Sigmoid colon (tissue), 7 donors: ENCODE measurements around the gene RPS28. TPM values are rescaled to one million over a fixed set of nuclear protein-coding genes. Genes with fewer than 3 reads are reported as not detected.

ENCODE experiments used
- DNase-seq: peaks from one replicate; pipeline ENCODE4 v3.0.0-alpha.2; 2019
- H3K27ac ChIP-seq, 4 donors: fragments of 200-600 bp; sonication (generic); one replicate each; pipeline ENCODE4 v1.5.1; 2016 to 2019; ENCODE audit warnings: mild to moderate bottlenecking in 1 of 4
- H3K27me3 ChIP-seq, 3 donors: fragments of 200-600 bp; sonication (generic); one replicate each; pipeline ENCODE4 v1.5.1; 2019; ENCODE audit warnings: mild to moderate bottlenecking in 1 of 3
- H3K36me3 ChIP-seq, 4 donors: fragments of 200-600 bp; sonication (generic); one replicate each; pipeline ENCODE4 v1.5.1; 2016 to 2019
- H3K4me1 ChIP-seq, 4 donors: fragments of 200-600 bp; sonication (generic); one replicate each; pipeline ENCODE4 v1.5.1; 2017 to 2019
- H3K4me3 ChIP-seq, 4 donors: fragments of 200-600 bp; sonication (generic); one replicate each; pipeline ENCODE4 v1.5.1; 2017 to 2019; ENCODE audit warnings: mild to moderate bottlenecking in 2 of 4, moderate library complexity in 1 of 4
- H3K9me3 ChIP-seq, 4 donors: fragments of 200-600 bp in 3 of 4; sonication (generic) in 3 of 4; one replicate each; pipeline versions ENCODE4 v1.5.1 to v1.6.1; 2013 to 2019
- CTCF ChIP-seq, 4 experiments: fragments of 450-650 bp in 3 of 4; fragments of 200-600 bp in 1 of 4; IDR thresholded peaks; one replicate each; pipeline ENCODE4 v1.5.1; 2016 to 2019; ENCODE audit warnings: antibody characterized with exemption in 4 of 4, mild to moderate bottlenecking in 3 of 4, moderate library complexity in 2 of 4
- EP300 ChIP-seq, 4 donors: sonication (generic); formaldehyde crosslinking; IDR thresholded peaks; one replicate each; pipeline ENCODE4 v1.6.1; 2017; ENCODE audit warnings: antibody characterized with exemption in 4 of 4
- POLR2A ChIP-seq, 2 donors: fragments of 450-650 bp; IDR thresholded peaks; one replicate each; pipeline ENCODE4 v1.6.1; 2016; ENCODE audit warnings: antibody characterized with exemption in 2 of 2, mild to moderate bottlenecking in 2 of 2, moderate library complexity in 2 of 2
- POLR2AphosphoS5 ChIP-seq, 4 donors: sonication (generic); formaldehyde crosslinking; IDR thresholded peaks; one replicate each; pipeline ENCODE4 v1.6.1; 2017; ENCODE audit warnings: antibody characterized with exemption in 4 of 4
- WGBS, 2 donors: extraction: QIAGEN DNeasy Blood & Tissue Kit; methylation state at CpG; one replicate each; pipeline ENCODE4 v1.1.7; 2013; 5-methylcytosine and 5-hydroxymethylcytosine counted together
- intact Hi-C: fragments of 100-400 bp; cut with DNase I; formaldehyde crosslinking; loops from one replicate; pipeline ENCODE4 v1.15.1; 2023
- polyA plus RNA-seq, 3 donors: library from polyadenylated mRNA; stranded (reverse); fragments of 200-250 nt; gene quantifications; one replicate each; pipeline ENCODE4 v1.2.3, GENCODE V29; 2013
- total RNA-seq, 4 donors: library from RNA; depleted of rRNA; stranded (reverse); fragments of >200 nt; gene quantifications; one replicate each; pipeline ENCODE4 v1.1.0, GENCODE V29; 2016
- donor health status: healthy with polysubstance abuse.
- donor health status: Bipolar disorder and iron deficiency.
- donor health status: healthy.

RPS28 gene
- total and polyA plus RNA-seq, 7 donors: 244 to 938 (median 574) TPM

- no peak overlapping the region for H3K27ac ChIP-seq
- H3K9me3 ChIP-seq: no peaks in the 10 kb centered on the region
- 4 to 10% methylated on average over 117 of the region's 117 CpGs for WGBS, 2 donors
- DNase-seq: no peak
- peaks cover 0 to 26% (median 21%) of the 10 kb centered on the region in 4 donors for H3K4me1 ChIP-seq
- H3K4me3 ChIP-seq: peak overlapping the region in 3 of 4 donors; percentile 28 to 38 (median 33)
- no peaks in the 10 kb centered on the region for H3K36me3 ChIP-seq
- intact Hi-C loops: no loop called here
- no peak for TF ChIP-seq POLR2A (IDR thresholded peaks at IDR 0.05)
- no peak for TF ChIP-seq EP300 (IDR thresholded peaks at IDR 0.05)
- TF ChIP-seq CTCF (IDR thresholded peaks at IDR 0.05): no peak
- no peak for TF ChIP-seq POLR2AphosphoS5 (IDR thresholded peaks at IDR 0.05)
- H3K27me3 ChIP-seq: peaks cover 28 to 58% (median 38%) of the 10 kb centered on the region in 3 donors
Observed at GRCh38 chr19:8334458-8335342, 13.4 kb downstream of the RPS28 start.

GRCh38 chr19:8335343-8336071 is 14.2 kb downstream of the RPS28 start:
- intact Hi-C loops: no loop called here
- H3K27me3 ChIP-seq: peaks cover 28 to 58% (median 40%) of the 10 kb centered on the region in 3 donors

GRCh38 chr19:8336072-8336569 is 14.8 kb downstream of the RPS28 start:
- intact Hi-C loops: no loop called here
- H3K4me3 ChIP-seq: no peak overlapping the region
- H3K4me1 ChIP-seq: peaks cover 0 to 26% (median 21%) of the 10 kb centered on the region in 4 donors
- no peak for DNase-seq
- no peak for TF ChIP-seq POLR2A (IDR thresholded peaks at IDR 0.05)
- TF ChIP-seq POLR2AphosphoS5 (IDR thresholded peaks at IDR 0.05): no peak
- no peak for TF ChIP-seq EP300 (IDR thresholded peaks at IDR 0.05)
- no peak for TF ChIP-seq CTCF (IDR thresholded peaks at IDR 0.05)
- no peaks in the 10 kb centered on the region for H3K9me3 ChIP-seq
- 24 to 39% methylated on average over 27 of the region's 27 CpGs for WGBS, 2 donors
- H3K27me3 ChIP-seq: peaks cover 28 to 60% (median 46%) of the 10 kb centered on the region in 3 donors
- H3K36me3 ChIP-seq: no peaks in the 10 kb centered on the region
- no peak overlapping the region for H3K27ac ChIP-seq

More at GRCh38 chr19:8335343-8336071, 14.2 kb downstream of the RPS28 start:
- H3K4me3 ChIP-seq: peak overlapping the region in 3 of 4 donors; percentile 28 to 38 (median 33)
- H3K36me3 ChIP-seq: no peaks in the 10 kb centered on the region
- DNase-seq: no peak
- 3 to 7% methylated on average over 79 of the region's 79 CpGs for WGBS, 2 donors
- H3K9me3 ChIP-seq: no peaks in the 10 kb centered on the region
- TF ChIP-seq CTCF (IDR thresholded peaks at IDR 0.05) (no peak), EP300 (IDR thresholded peaks at IDR 0.05) (no peak), POLR2A (IDR thresholded peaks at IDR 0.05) (no peak), POLR2AphosphoS5 (IDR thresholded peaks at IDR 0.05) (no peak)
- H3K4me1 ChIP-seq: peaks cover 0 to 26% (median 21%) of the 10 kb centered on the region in 4 donors
- H3K27ac ChIP-seq: no peak overlapping the region

GRCh38 chr19:8336660-8337059 is 15.4 kb downstream of the RPS28 start:
- Histone ChIP-seq H3K9me3 (no peaks in the 10 kb centered on the region), H3K4me3 (no peak overlapping the region), H3K27ac (no peak overlapping the region), H3K36me3 (no peaks in the 10 kb centered on the region), H3K27me3 (peaks cover 28 to 65% (median 47%) of the 10 kb centered on the region in 3 donors), H3K4me1 (peaks cover 0 to 26% (median 21%) of the 10 kb centered on the region in 4 donors)
- DNase-seq: no peak
- intact Hi-C loops: no loop called here
- 50 to 53% methylated on average over 8 of the region's 8 CpGs for WGBS, 2 donors
- TF ChIP-seq EP300 (IDR thresholded peaks at IDR 0.05) (no peak), POLR2A (IDR thresholded peaks at IDR 0.05) (no peak), CTCF (IDR thresholded peaks at IDR 0.05) (no peak), POLR2AphosphoS5 (IDR thresholded peaks at IDR 0.05) (no peak)
